Keratinocyte (primary cell): ENCODE data around the gene TBC1D2. TPM values are rescaled to one million over a fixed set of nuclear protein-coding genes. Genes with fewer than 3 reads are reported as not detected.

Source experiments
- DNase-seq: peaks from one replicate; pipeline ENCODE4 v3.0.0-alpha.2; 2011; ENCODE audit warnings: low read depth, missing footprints, low spot score
- FAIRE-seq: peaks from 2 replicates; lab custom pipeline; 2011; peaks lifted over from hg19 to GRCh38; lab: Jason Lieb, UNC
- H2AFZ ChIP-seq: 2 replicates; pipeline ENCODE4 v1.6.0; 2012; ENCODE audit warnings: low read length, control low read depth, inconsistent platforms; ENCODE audit not compliant: control insufficient read depth
- H3K27ac ChIP-seq: 2 replicates; pipeline ENCODE4 v1.5.1; 2011; ENCODE audit warnings: low read length; ENCODE audit not compliant: control insufficient read depth, insufficient read depth
- H3K27me3 ChIP-seq: 3 replicates; pipeline ENCODE4 v1.6.0; 2011; ENCODE audit warnings: low read length; ENCODE audit not compliant: control insufficient read depth, insufficient read depth; ENCODE audit errors: extremely low read depth
- H3K36me3 ChIP-seq, 2 experiments: 2 replicates in 1 of 2; 3 replicates in 1 of 2; pipeline ENCODE4 v1.5.1; 2011; ENCODE audit warnings: low read length in 2 of 2, mild to moderate bottlenecking in 1 of 2; ENCODE audit not compliant: control insufficient read depth in 2 of 2, insufficient read depth in 2 of 2; ENCODE audit errors: extremely low read depth in 1 of 2
- H3K4me1 ChIP-seq: 3 replicates; pipeline ENCODE4 v1.5.1; 2011; ENCODE audit warnings: low read length; ENCODE audit not compliant: control insufficient read depth, insufficient read depth; ENCODE audit errors: extremely low read depth
- H3K4me2 ChIP-seq: 3 replicates; pipeline ENCODE4 v1.6.0; 2011; ENCODE audit warnings: low read depth, low read length; ENCODE audit not compliant: control insufficient read depth, insufficient read depth; ENCODE audit errors: extremely low read depth
- H3K4me3 ChIP-seq, 3 experiments: fragments of 200-600 bp in 1 of 3; sonication (generic) in 1 of 3; 2 replicates in 2 of 3; 3 replicates in 1 of 3; pipeline ENCODE4 v1.5.1; 2011 to 2016; ENCODE audit warnings: low read length in 3 of 3, mild to moderate bottlenecking in 3 of 3, control low read depth in 2 of 3, inconsistent platforms in 1 of 3, low read depth in 1 of 3, mixed read lengths in 1 of 3, mixed run types in 1 of 3, moderate library complexity in 1 of 3; ENCODE audit not compliant: control insufficient read depth in 2 of 3, insufficient read depth in 2 of 3; ENCODE audit errors: extremely low read depth in 1 of 3
- H3K79me2 ChIP-seq: 2 replicates; pipeline ENCODE4 v1.6.0; 2012; ENCODE audit warnings: low read length; ENCODE audit not compliant: control insufficient read depth, insufficient read depth
- H3K9ac ChIP-seq: 3 replicates; pipeline ENCODE4 v1.6.0; 2011; ENCODE audit warnings: low read length; ENCODE audit not compliant: control insufficient read depth, insufficient read depth; ENCODE audit errors: extremely low read depth
- H3K9me1 ChIP-seq: 3 replicates; pipeline ENCODE4 v1.6.0; 2011; ENCODE audit warnings: low read length; ENCODE audit not compliant: control insufficient read depth, insufficient read depth; ENCODE audit errors: extremely low read depth
- H3K9me3 ChIP-seq: 2 replicates; pipeline ENCODE4 v1.5.1; 2012; ENCODE audit warnings: low read depth, low read length; ENCODE audit not compliant: control insufficient read depth
- H4K20me1 ChIP-seq: 3 replicates; pipeline ENCODE4 v1.6.0; 2011; ENCODE audit warnings: low read length; ENCODE audit not compliant: control insufficient read depth, insufficient read depth; ENCODE audit errors: extremely low read depth
- CTCF ChIP-seq, 3 experiments: IDR thresholded peaks in 1 of 3; conservative IDR thresholded peaks in 1 of 3; optimal IDR thresholded peaks in 1 of 3; 2 replicates in 2 of 3; 3 replicates in 1 of 3; pipeline versions ENCODE3 to v1.5.1; 2011; ENCODE audit warnings: low read length in 3 of 3, mild to moderate bottlenecking in 3 of 3, moderate library complexity in 2 of 3, control low read depth in 1 of 3, inconsistent platforms in 1 of 3; ENCODE audit not compliant: insufficient read depth in 2 of 3; ENCODE audit errors: extremely low read depth in 1 of 3
- EZH2 ChIP-seq: IDR thresholded peaks from one replicate; pipeline ENCODE4 v1.6.1; 2012; ENCODE audit warnings: inconsistent platforms, mild to moderate bottlenecking, low read length, moderate library complexity
- dilution Hi-C: fragments of 300-500 bp; cut with MboI; formaldehyde crosslinking; loops from one replicate; pipeline ENCODE4 v1.7.0; 2020; ENCODE audit warnings: low sequenced_read_pairs; ENCODE audit not compliant: extremely low pct_ligation_motif_present
- polyA plus RNA-seq, 5 experiments: library from polyadenylated mRNA; depleted of rRNA in 3 of 5; stranded (reverse) in 3 of 5; stranded (forward) in 1 of 5; unstranded in 1 of 5; fragments of >200 nt; gene quantifications; 1 replicate in 1 of 5; 2 replicates in 3 of 5; 3 replicates in 1 of 5; pipeline versions ENCODE4 v1.2.1 to v1.2.3, GENCODE V29; 2011 to 2012; ENCODE audit warnings: missing spikeins in 2 of 5, low read depth in 1 of 5, low replicate concordance in 1 of 5

TBC1D2 gene
- polyA plus RNA-seq, 1 donor (not counting 4 experiments of a cell fraction or from before 2014, with no cell fraction given), result 59.2 TPM

GRCh38 chr9:98168941-98169488 lies 86.4 kb downstream of the TBC1D2 start:
- H3K9ac ChIP-seq, result no peak overlapping the region
- no peaks in the 10 kb centered on the region for H3K36me3 ChIP-seq
- FAIRE-seq (peak; percentile 67), DNase-seq (no peak)
- dilution Hi-C loops, result no loop called here
- no peak overlapping the region for H2AFZ ChIP-seq
- H3K9me3 ChIP-seq, result no peaks in the 10 kb centered on the region
- peaks cover 86% of the 10 kb centered on the region for H3K79me2 ChIP-seq
- H3K9me1 ChIP-seq, result peaks cover 10% of the 10 kb centered on the region
- no peaks in the 10 kb centered on the region for H3K27me3 ChIP-seq
- H3K4me1 ChIP-seq, result peaks cover 30% of the 10 kb centered on the region
- TF ChIP-seq EZH2, result no peak
- no peak for TF ChIP-seq CTCF (optimal IDR thresholded peaks at IDR 0.05 in 1 of 3, IDR thresholded peaks at IDR 0.05 in 1 of 3, conservative IDR thresholded peaks at IDR 0.05 in 1 of 3; ENCODE audit: extremely low read depth in 1 of 3, insufficient read depth in 2 of 3, low read length in 3 of 3)
- H3K27ac ChIP-seq, result peak overlapping the region; percentile 40
- H4K20me1 ChIP-seq, result peaks cover 7% of the 10 kb centered on the region
- no peak overlapping the region for H3K4me3 ChIP-seq
- peak overlapping the region; percentile 16 for H3K4me2 ChIP-seq

- Histone ChIP-seq H3K4me3 (no peak overlapping the region), H3K9ac (no peak overlapping the region), H3K36me3 (no peaks in the 10 kb centered on the region), H2AFZ (no peak overlapping the region), H3K4me1 (peaks cover 38% of the 10 kb centered on the region), H3K79me2 (peaks cover 88% of the 10 kb centered on the region), H3K9me3 (no peaks in the 10 kb centered on the region), H4K20me1 (peaks cover 7% of the 10 kb centered on the region), H3K9me1 (peaks cover 14% of the 10 kb centered on the region), H3K27ac (no peak overlapping the region), H3K4me2 (no peak overlapping the region), H3K27me3 (no peaks in the 10 kb centered on the region)
- TF ChIP-seq EZH2 (no peak), CTCF (optimal IDR thresholded peaks at IDR 0.05 in 1 of 3, IDR thresholded peaks at IDR 0.05 in 1 of 3, conservative IDR thresholded peaks at IDR 0.05 in 1 of 3; ENCODE audit: extremely low read depth in 1 of 3, insufficient read depth in 2 of 3, low read length in 3 of 3) (no peak)
- FAIRE-seq (peak; percentile 53), DNase-seq (no peak)
- dilution Hi-C loops, result no loop called here
Observed at GRCh38 chr9:98168153-98168780, 87.2 kb downstream of the TBC1D2 start.
